Naive thymus-derived CD8-positive, alpha-beta T cell (primary cell): Measurements from ENCODE around the gene COL7A1. TPM values are rescaled to one million over a fixed set of nuclear protein-coding genes. Genes with fewer than 3 reads are reported as not detected.

Source experiments
- ATAC-seq, 2 donors: fragments of 150-1000 bp; cut with Tn5 transposase in 1 of 2; sonication (Bioruptor Pico), chemical (Tn5 transposase) in 1 of 2; 1 replicate in 1 of 2; 2 replicates in 1 of 2; pipeline ENCODE4 v1.10.0; 2021; ENCODE audit warnings: mild to moderate bottlenecking in 2 of 2, moderate library complexity in 2 of 2
- POLR2A ChIA-PET: fragments of 350-600 bp; sonication (Branson Sonifier 250); formaldehyde crosslinking; loops from one replicate; lab custom pipeline; 2021; ENCODE audit warnings: antibody characterized with exemption; lab: Charles Lee
- DNase-seq, 10 donors: peaks; one replicate each; pipeline versions ENCODE4 v3.0.0 to v3.0.0-alpha.2; 2020 to 2022
- H3K27ac Mint-ChIP-seq, 10 donors: one replicate each; pipeline ENCODE4 v1.8.0; 2020 to 2022; ENCODE audit warnings: mild to moderate bottlenecking in 10 of 10, mixed read lengths in 10 of 10, moderate library complexity in 4 of 10, inconsistent platforms in 1 of 10
- H3K27me3 Mint-ChIP-seq, 5 donors: one replicate each; pipeline ENCODE4 v1.8.0; 2021 to 2022; ENCODE audit warnings: mixed read lengths in 5 of 5
- H3K36me3 Mint-ChIP-seq, 3 donors: one replicate each; pipeline ENCODE4 v1.8.0; 2020 to 2022; ENCODE audit warnings: mixed read lengths in 3 of 3, mild to moderate bottlenecking in 2 of 3, inconsistent platforms in 1 of 3
- H3K4me1 Mint-ChIP-seq, 4 donors: one replicate each; pipeline ENCODE4 v1.8.0; 2021 to 2022; ENCODE audit warnings: mixed read lengths in 4 of 4
- H3K4me3 Mint-ChIP-seq, 10 donors: one replicate each; pipeline ENCODE4 v1.8.0; 2020 to 2022; ENCODE audit warnings: mild to moderate bottlenecking in 10 of 10, mixed read lengths in 10 of 10, moderate library complexity in 6 of 10, inconsistent platforms in 1 of 10
- H3K9me3 Mint-ChIP-seq, 9 donors: one replicate each; pipeline ENCODE4 v1.8.0; 2020 to 2022; ENCODE audit warnings: mixed read lengths in 9 of 9, mild to moderate bottlenecking in 3 of 9, inconsistent platforms in 1 of 9, moderate library complexity in 1 of 9
- polyA plus RNA-seq, 3 donors: library from polyadenylated mRNA; unstranded; fragments of 300-500 nt; fragmentation: Illumina TruSeq; gene quantifications; one replicate each; pipeline ENCODE4 v1.2.3, GENCODE V29; 2021
- total RNA-seq, 8 experiments: library from RNA in 2 of 8; stranded (reverse) in 2 of 8; gene quantifications; one replicate each; pipeline ENCODE4 v1.2.3 and lab custom pipeline; 2021 to 2026

Gene COL7A1
- total and polyA plus RNA-seq, 5 experiments from 2014 or later: 0.27 to 1.8 (median 1.6) TPM; not detected in 2

GRCh38 chr3:48581621-48582481 is 13.3 kb downstream of the COL7A1 start:
- H3K27ac Mint-ChIP-seq: no peak overlapping the region
- POLR2A ChIA-PET: no interaction called here
- H3K36me3 Mint-ChIP-seq: no peaks in the 10 kb centered on the region
- no peaks in the 10 kb centered on the region for H3K9me3 Mint-ChIP-seq
- no peaks in the 10 kb centered on the region for H3K4me1 Mint-ChIP-seq
- DNase-seq (no peak), ATAC-seq (no peak)
- peaks cover 0 to 6% (median 0%) of the 10 kb centered on the region in 5 donors for H3K27me3 Mint-ChIP-seq
- H3K4me3 Mint-ChIP-seq: no peak overlapping the region

- POLR2A ChIA-PET: no interaction called here
- no peak for DNase-seq
- no peaks in the 10 kb centered on the region for H3K4me1 Mint-ChIP-seq
- no peaks in the 10 kb centered on the region for H3K36me3 Mint-ChIP-seq
- H3K27me3 Mint-ChIP-seq: no peaks in the 10 kb centered on the region
- no peaks in the 10 kb centered on the region for H3K9me3 Mint-ChIP-seq
- H3K4me3 Mint-ChIP-seq: no peak overlapping the region
- H3K27ac Mint-ChIP-seq: no peak overlapping the region
- ATAC-seq: no peak
Measured at GRCh38 chr3:48576647-48577046, 18.5 kb downstream of the COL7A1 start.

GRCh38 chr3:48575366-48575765 is 19.8 kb downstream of the COL7A1 start:
- DNase-seq (no peak), ATAC-seq (no peak)
- H3K4me3 Mint-ChIP-seq: no peak overlapping the region
- H3K4me1 Mint-ChIP-seq: no peaks in the 10 kb centered on the region
- POLR2A ChIA-PET: no interaction called here
- H3K27ac Mint-ChIP-seq: no peak overlapping the region
- no peaks in the 10 kb centered on the region for H3K27me3 Mint-ChIP-seq
- no peaks in the 10 kb centered on the region for H3K9me3 Mint-ChIP-seq
- H3K36me3 Mint-ChIP-seq: no peaks in the 10 kb centered on the region

GRCh38 chr3:48573973-48574585 is 21.1 kb downstream of the COL7A1 start:
- POLR2A ChIA-PET: interaction anchor here (0.6 kb wide), 1 partner anchor 329 kb away, joined by 3 read pairs; no protein-coding TSS in a partner anchor
- Mint-ChIP-seq H3K27me3 (no peaks in the 10 kb centered on the region), H3K9me3 (no peaks in the 10 kb centered on the region), H3K27ac (peak overlapping the region in 2 of 10 donors; percentile 11 to 35), H3K4me3 (no peak overlapping the region), H3K36me3 (no peaks in the 10 kb centered on the region), H3K4me1 (no peaks in the 10 kb centered on the region)
- ATAC-seq (no peak), DNase-seq (no peak)

GRCh38 chr3:48572517-48572916 is 22.6 kb downstream of the COL7A1 start:
- Mint-ChIP-seq H3K4me3 (no peak overlapping the region), H3K36me3 (no peaks in the 10 kb centered on the region), H3K4me1 (no peaks in the 10 kb centered on the region), H3K27ac (no peak overlapping the region), H3K9me3 (no peaks in the 10 kb centered on the region), H3K27me3 (no peaks in the 10 kb centered on the region)
- ATAC-seq (no peak), DNase-seq (no peak)
- POLR2A ChIA-PET: no interaction called here

GRCh38 chr3:48571938-48572337 is 23.2 kb downstream of the COL7A1 start:
- Mint-ChIP-seq H3K27me3 (no peaks in the 10 kb centered on the region), H3K9me3 (no peaks in the 10 kb centered on the region), H3K27ac (no peak overlapping the region), H3K36me3 (no peaks in the 10 kb centered on the region), H3K4me3 (no peak overlapping the region), H3K4me1 (no peaks in the 10 kb centered on the region)
- ATAC-seq (no peak), DNase-seq (no peak)
- POLR2A ChIA-PET: no interaction called here

GRCh38 chr3:48569808-48570450 is 25.2 kb downstream of the COL7A1 start:
- Mint-ChIP-seq H3K36me3 (no peaks in the 10 kb centered on the region), H3K27ac (no peak overlapping the region), H3K27me3 (no peaks in the 10 kb centered on the region), H3K9me3 (no peaks in the 10 kb centered on the region), H3K4me3 (no peak overlapping the region), H3K4me1 (peaks cover 0 to 3% (median 1%) of the 10 kb centered on the region in 4 donors)
- DNase-seq: no peak
- POLR2A ChIA-PET: no interaction called here
- ATAC-seq: no peak

GRCh38 chr3:48569400-48569799 is 25.7 kb downstream of the COL7A1 start:
- no peak overlapping the region for H3K27ac Mint-ChIP-seq
- POLR2A ChIA-PET: no interaction called here

GRCh38 chr3:48568476-48568875 is 26.7 kb downstream of the COL7A1 start:
- Mint-ChIP-seq H3K9me3 (no peaks in the 10 kb centered on the region), H3K4me3 (no peak overlapping the region), H3K27me3 (no peaks in the 10 kb centered on the region), H3K36me3 (no peaks in the 10 kb centered on the region), H3K4me1 (peaks cover 0 to 8% (median 2%) of the 10 kb centered on the region in 4 donors), H3K27ac (no peak overlapping the region)
- no peak for ATAC-seq
- POLR2A ChIA-PET: no interaction called here
- DNase-seq: no peak

More at GRCh38 chr3:48569400-48569799, 25.7 kb downstream of the COL7A1 start:
- no peaks in the 10 kb centered on the region for H3K9me3 Mint-ChIP-seq
- H3K4me1 Mint-ChIP-seq: peaks cover 0 to 3% (median 1%) of the 10 kb centered on the region in 4 donors
- no peaks in the 10 kb centered on the region for H3K36me3 Mint-ChIP-seq
- no peaks in the 10 kb centered on the region for H3K27me3 Mint-ChIP-seq
- ATAC-seq: no peak
- no peak for DNase-seq
- H3K4me3 Mint-ChIP-seq: no peak overlapping the region

GRCh38 chr3:48567500-48567899 is 27.6 kb downstream of the COL7A1 start:
- POLR2A ChIA-PET: no interaction called here
- DNase-seq (no peak), ATAC-seq (no peak)
- Mint-ChIP-seq H3K4me3 (no peak overlapping the region), H3K9me3 (no peaks in the 10 kb centered on the region), H3K27ac (no peak overlapping the region), H3K36me3 (no peaks in the 10 kb centered on the region), H3K27me3 (no peaks in the 10 kb centered on the region), H3K4me1 (peaks cover 0 to 8% (median 2%) of the 10 kb centered on the region in 4 donors)

- Mint-ChIP-seq H3K9me3 (no peaks in the 10 kb centered on the region), H3K27me3 (no peaks in the 10 kb centered on the region), H3K27ac (no peak overlapping the region), H3K36me3 (no peaks in the 10 kb centered on the region), H3K4me1 (peaks cover 0 to 8% (median 2%) of the 10 kb centered on the region in 4 donors), H3K4me3 (no peak overlapping the region)
- DNase-seq: no peak
- POLR2A ChIA-PET: no interaction called here
- no peak for ATAC-seq
Measured at GRCh38 chr3:48567090-48567489, 28.0 kb downstream of the COL7A1 start.

GRCh38 chr3:48566401-48566760 is 28.7 kb downstream of the COL7A1 start:
- Mint-ChIP-seq H3K27ac (peak overlapping the region in 1 of 10 donors; percentile 14), H3K4me3 (no peak overlapping the region), H3K9me3 (no peaks in the 10 kb centered on the region), H3K36me3 (no peaks in the 10 kb centered on the region), H3K4me1 (peaks cover 0 to 8% (median 2%) of the 10 kb centered on the region in 4 donors), H3K27me3 (no peaks in the 10 kb centered on the region)
- ATAC-seq (no peak), DNase-seq (no peak)
- POLR2A ChIA-PET: no interaction called here
